GM21619 (cell line): ENCODE data around the gene TRIM29.

Source experiments
- ATAC-seq: cut with Tn5 transposase; IDR thresholded peaks from one replicate; pipeline ENCODE4 v1.9.1; 2021; ENCODE audit not compliant: unreplicated experiment

The TRIM29 gene

GRCh38 chr11:120098503-120099020 is 39.4 kb downstream of the TRIM29 start:
- no peak for ATAC-seq

- no peak for ATAC-seq
These were observed 40.1 kb downstream of the TRIM29 start for GRCh38 chr11:120097721-120098385.

GRCh38 chr11:120096369-120097191 is 41.3 kb downstream of the TRIM29 start:
- ATAC-seq = no peak

- ATAC-seq = no peak
These were observed 42.4 kb downstream of the TRIM29 start for GRCh38 chr11:120095516-120095915.

GRCh38 chr11:120091701-120092100 is 46.2 kb downstream of the TRIM29 start:
- ATAC-seq = no peak

- no peak for ATAC-seq
These were observed 46.8 kb downstream of the TRIM29 start for GRCh38 chr11:120091121-120091520.

- no peak for ATAC-seq
These were observed 47.5 kb downstream of the TRIM29 start for GRCh38 chr11:120090411-120090810.

- no peak for ATAC-seq
These were observed 48.6 kb downstream of the TRIM29 start for GRCh38 chr11:120089036-120090001.

- ATAC-seq = no peak
These were observed 49.9 kb downstream of the TRIM29 start for GRCh38 chr11:120088056-120088455.

- no peak for ATAC-seq
These were observed 51.3 kb downstream of the TRIM29 start for GRCh38 chr11:120086651-120087050.

- no peak for ATAC-seq
These were observed 57.9 kb downstream of the TRIM29 start for GRCh38 chr11:120079750-120080610.

GRCh38 chr11:120078397-120078796 is 59.5 kb downstream of the TRIM29 start:
- ATAC-seq = no peak

- no peak for ATAC-seq
These were observed 63.8 kb downstream of the TRIM29 start for GRCh38 chr11:120074076-120074475.

GRCh38 chr11:120073196-120073595 is 64.7 kb downstream of the TRIM29 start:
- no peak for ATAC-seq

- ATAC-seq = no peak
These were observed 69.8 kb downstream of the TRIM29 start for GRCh38 chr11:120068114-120068573.

- no peak for ATAC-seq
These were observed 70.3 kb downstream of the TRIM29 start for GRCh38 chr11:120067438-120068113.

GRCh38 chr11:120066738-120067437 is 71.0 kb downstream of the TRIM29 start:
- ATAC-seq = no peak

- no peak for ATAC-seq
These were observed 72.0 kb downstream of the TRIM29 start for GRCh38 chr11:120065876-120066275.

- no peak for ATAC-seq
These were observed 72.7 kb downstream of the TRIM29 start for GRCh38 chr11:120065176-120065575.
